Activated CD4-positive, CD25-positive, alpha-beta regulatory T cell treated with anti-CD3 and anti-CD28 coated beads, Interleukin-2, amount 50 U/mL, for 72 hours (primary cell): ENCODE measurements around the gene DNPEP.

Source experiments
- DNase-seq: peaks from one replicate; pipeline ENCODE4 v3.0.0; 2021

The DNPEP gene

GRCh38 chr2:219353129-219353528, 34.6 kb downstream of the DNPEP start:
- no peak for DNase-seq

GRCh38 chr2:219352448-219353023, 35.2 kb downstream of the DNPEP start:
- peak; percentile 71 for DNase-seq

- DNase-seq, result no peak
Measured at GRCh38 chr2:219350710-219351221, 36.9 kb downstream of the DNPEP start.

- no peak for DNase-seq
Measured at GRCh38 chr2:219350215-219350614, 37.5 kb downstream of the DNPEP start.

GRCh38 chr2:219344751-219345430, 42.8 kb downstream of the DNPEP start:
- DNase-seq, result no peak

- no peak for DNase-seq
Measured at GRCh38 chr2:219335373-219335786, 52.3 kb downstream of the DNPEP start.

GRCh38 chr2:219334076-219334475, 53.6 kb downstream of the DNPEP start:
- DNase-seq, result no peak

- no peak for DNase-seq
Measured at GRCh38 chr2:219332542-219332941, 55.2 kb downstream of the DNPEP start, which contains the start of gene RESP18. Gene RESP18 (minus strand): TSS chr2:219332744.

- DNase-seq, result peak; percentile 41
Measured at GRCh38 chr2:219331560-219332213, 56.0 kb downstream of the DNPEP start.

- DNase-seq, result no peak
Measured at GRCh38 chr2:219327719-219328118, 60.0 kb downstream of the DNPEP start.

GRCh38 chr2:219325657-219326315, 61.9 kb downstream of the DNPEP start:
- no peak for DNase-seq

GRCh38 chr2:219325136-219325535, 62.6 kb downstream of the DNPEP start:
- DNase-seq, result no peak

GRCh38 chr2:219323434-219323833, 64.3 kb downstream of the DNPEP start:
- DNase-seq, result no peak
